ENCODE results near the gene KLK1. TPM values are rescaled to one million over a fixed set of nuclear protein-coding genes. Genes with fewer than 3 reads are reported as not detected.

Gene KLK1
- total RNA-seq, 2 experiments from 2014 or later = 0.65 to 0.83 TPM

DNA sequence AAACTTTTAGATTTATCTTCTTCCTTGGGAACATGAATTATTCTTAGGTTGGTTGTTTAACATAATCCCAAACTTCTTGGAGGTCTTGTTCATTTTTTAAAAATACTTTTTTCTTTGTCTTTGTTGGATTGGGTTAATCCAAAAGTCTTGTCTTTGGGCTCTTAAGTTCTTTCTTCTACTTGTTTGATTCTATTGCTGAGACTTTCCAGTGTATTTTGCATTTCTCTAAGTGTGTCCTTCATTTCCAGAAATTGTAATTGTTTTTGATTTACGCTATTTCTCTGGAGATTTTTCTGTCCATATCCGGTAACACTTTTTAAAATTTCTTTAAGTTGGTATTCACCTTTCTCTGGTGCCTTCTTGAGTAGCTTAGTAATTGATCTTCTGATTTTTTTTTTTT, 19.6 kb upstream of the KLK1 start:
- CTCF ChIA-PET = no interaction called here
- no peaks in the 10 kb centered on the region for H3K36me3 Mint-ChIP-seq (ENCODE audit: low read depth)
- peaks cover 14% of the 10 kb centered on the region for H3K27me3 Mint-ChIP-seq
- intact Hi-C loops (cut with micrococcal nuclease) = no loop called here
- no peak for TF ChIP-seq CTCF (IDR thresholded peaks at IDR 0.05)
- no peak overlapping the region for H3K4me3 Mint-ChIP-seq
- DNase-seq (no peak), ATAC-seq (no peak)
- H3K9me3 Mint-ChIP-seq = peaks cover 13% of the 10 kb centered on the region
- POLR2A ChIA-PET = no interaction called here
- H3K27ac Mint-ChIP-seq = no peak overlapping the region
- peaks cover under 1% of the 10 kb centered on the region for H3K4me1 Mint-ChIP-seq (ENCODE audit: low read depth)

DNA sequence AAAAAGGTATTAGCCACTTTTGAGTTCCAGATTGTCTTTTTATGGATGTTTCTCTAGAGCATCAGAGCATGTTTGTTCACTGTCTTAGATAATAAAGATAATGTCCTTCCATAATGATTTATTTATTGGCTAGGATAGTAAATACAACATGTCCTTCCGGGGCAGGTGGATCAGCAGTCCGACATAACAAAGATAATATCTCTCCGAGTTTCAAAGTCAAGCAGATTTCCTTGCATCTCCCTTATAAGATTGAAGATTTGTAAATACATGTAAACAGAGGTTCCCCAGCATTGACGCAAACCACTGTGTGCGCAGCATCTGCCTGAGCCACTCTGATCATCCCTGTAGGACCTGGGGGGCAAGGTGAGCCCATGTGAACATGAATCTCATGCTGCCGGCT, 18.5 kb upstream of the KLK1 start:
- no peak overlapping the region for H3K4me3 Mint-ChIP-seq
- H3K36me3 Mint-ChIP-seq (ENCODE audit: low read depth) = no peaks in the 10 kb centered on the region
- DNase-seq (no peak), ATAC-seq (no peak)
- ChIA-PET CTCF (no interaction called here), POLR2A (no interaction called here)
- H3K27me3 Mint-ChIP-seq = peaks cover 21% of the 10 kb centered on the region
- no peak for TF ChIP-seq CTCF (IDR thresholded peaks at IDR 0.05)
- H3K9me3 Mint-ChIP-seq = peaks cover 13% of the 10 kb centered on the region
- intact Hi-C loops (cut with micrococcal nuclease) = no loop called here
- H3K27ac Mint-ChIP-seq = no peak overlapping the region
- H3K4me1 Mint-ChIP-seq (ENCODE audit: low read depth) = peaks cover 2% of the 10 kb centered on the region

DNA sequence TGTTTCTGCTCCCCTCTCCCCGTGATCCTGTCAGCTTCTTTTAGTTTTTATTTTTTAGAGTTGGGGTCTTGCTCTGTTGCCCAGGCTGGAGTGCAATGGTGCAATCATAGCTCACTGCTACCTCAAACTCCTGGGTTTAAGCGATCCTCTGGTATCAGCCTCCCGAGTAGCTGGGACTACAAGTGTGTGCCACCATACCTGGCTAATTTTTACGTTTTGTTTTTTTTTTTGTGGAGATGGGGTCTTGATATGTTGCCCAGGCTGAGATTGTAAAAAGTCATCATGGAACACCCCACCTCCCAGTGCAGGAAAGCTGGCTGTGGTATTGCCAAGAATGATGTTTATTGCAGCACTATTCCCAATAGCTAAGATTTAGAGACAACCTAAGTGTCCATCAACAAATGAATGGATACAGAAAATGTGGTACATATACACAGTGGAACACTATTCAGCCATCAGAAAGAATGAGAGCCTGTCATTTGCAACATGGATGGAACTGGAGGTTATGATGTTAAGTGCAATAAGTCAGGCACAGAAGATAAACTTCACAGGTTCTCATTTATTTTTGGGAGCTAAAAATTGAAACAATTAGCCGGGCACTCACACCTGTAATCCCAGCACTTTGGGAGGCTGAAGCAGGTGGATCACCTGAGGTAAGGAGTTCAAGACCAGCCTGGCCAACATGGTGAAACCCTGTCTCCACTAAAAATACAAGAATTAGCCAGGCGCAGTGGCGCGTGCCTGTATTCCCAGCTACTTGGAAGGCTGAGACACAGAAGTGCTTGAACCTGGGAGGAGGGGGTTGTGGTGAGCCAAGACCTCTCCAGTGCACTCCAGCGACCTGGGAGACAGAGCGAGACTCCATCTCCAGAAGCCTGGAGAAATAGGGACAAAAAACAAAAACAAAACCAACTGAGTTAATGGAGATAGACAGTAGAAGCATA, 16.4 kb upstream of the KLK1 start:
- ATAC-seq (no peak), DNase-seq (no peak)
- POLR2A ChIA-PET = interaction anchor here (1.1 kb wide), 1 partner anchor 44 kb away, joined by 4 read pairs; no protein-coding TSS in a partner anchor
- intact Hi-C loops (cut with micrococcal nuclease) = no loop called here
- Mint-ChIP-seq H3K9me3 (peaks cover 13% of the 10 kb centered on the region), H3K27me3 (peaks cover 36% of the 10 kb centered on the region), H3K27ac (no peak overlapping the region), H3K4me1 (ENCODE audit: low read depth) (peaks cover 5% of the 10 kb centered on the region), H3K4me3 (no peak overlapping the region), H3K36me3 (ENCODE audit: low read depth) (no peaks in the 10 kb centered on the region)
- TF ChIP-seq CTCF (IDR thresholded peaks at IDR 0.05) = no peak
- CTCF ChIA-PET = interaction anchor here (1.5 kb wide), 1 partner anchor 83 kb away, joined by 3 read pairs; no protein-coding TSS in a partner anchor

- no peak overlapping the region for H3K27ac Mint-ChIP-seq
- CTCF ChIA-PET = interaction anchor here (1.3 kb wide), 1 partner anchor 282 kb away, joined by 4 read pairs; no protein-coding TSS in a partner anchor
- H3K36me3 Mint-ChIP-seq (ENCODE audit: low read depth) = no peaks in the 10 kb centered on the region
- intact Hi-C loops (cut with micrococcal nuclease) = no loop called here
- H3K27me3 Mint-ChIP-seq = peaks cover 41% of the 10 kb centered on the region
- no peak for DNase-seq
- no peak overlapping the region for H3K4me3 Mint-ChIP-seq
- ATAC-seq = no peak
- TF ChIP-seq CTCF (IDR thresholded peaks at IDR 0.05) = no peak
- H3K4me1 Mint-ChIP-seq (ENCODE audit: low read depth) = peaks cover 5% of the 10 kb centered on the region
- POLR2A ChIA-PET = no interaction called here
- peaks cover under 1% of the 10 kb centered on the region for H3K9me3 Mint-ChIP-seq
These were observed 14.7 kb upstream of the KLK1 start for GRCh38 chr19:50838239-50838638.

DNA sequence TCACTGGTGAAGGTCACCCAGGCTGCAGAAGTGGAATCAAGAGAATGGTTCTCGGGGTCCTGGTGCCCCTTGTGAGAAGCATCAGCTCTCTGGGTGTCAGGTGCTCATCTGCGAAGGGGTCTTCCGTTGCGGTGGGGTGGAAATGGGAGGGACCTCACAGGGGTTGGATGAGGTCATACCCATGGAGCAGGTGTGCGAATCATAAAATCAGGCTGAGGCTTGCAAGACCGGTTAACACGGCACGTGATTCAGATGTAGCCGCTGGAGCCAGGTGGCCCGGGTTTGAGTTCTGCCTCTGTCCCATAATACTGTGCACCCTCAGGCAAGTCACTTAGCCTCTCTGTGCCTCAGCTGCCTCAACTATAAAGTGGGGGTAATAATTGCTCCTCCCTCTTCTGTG, 13.7 kb upstream of the KLK1 start:
- H3K4me3 Mint-ChIP-seq = no peak overlapping the region
- H3K4me1 Mint-ChIP-seq (ENCODE audit: low read depth) = peaks cover 5% of the 10 kb centered on the region
- H3K27ac Mint-ChIP-seq = no peak overlapping the region
- no peaks in the 10 kb centered on the region for H3K36me3 Mint-ChIP-seq (ENCODE audit: low read depth)
- no peak for DNase-seq
- no peak for TF ChIP-seq CTCF (IDR thresholded peaks at IDR 0.05)
- ChIA-PET CTCF (interaction anchor here (1.0 to 1.3 kb wide), 2 partner anchors 92 to 281 kb away, joined by 3 to 4 read pairs; no protein-coding TSS in a partner anchor), POLR2A (interaction anchor here (0.6 to 1.2 kb wide), 3 partner anchors 40 to 179 kb away, joined by 3 to 5 read pairs (median 4); no protein-coding TSS in a partner anchor)
- H3K27me3 Mint-ChIP-seq = peaks cover 48% of the 10 kb centered on the region
- no peak for ATAC-seq
- intact Hi-C loops (cut with micrococcal nuclease) = no loop called here
- H3K9me3 Mint-ChIP-seq = no peaks in the 10 kb centered on the region
